ENCODE results near the gene LILRA2.
"Not testable (repeated sequence)": the region's sequence is repeated elsewhere in the genome, so short reads cannot be mapped to it uniquely, and the experiment has no call there.

LILRA2 gene

GRCh38 chr19:54574527-54575056 is 1.0 kb downstream of the LILRA2 start:
- TF ChIP-seq CTCF (conservative IDR thresholded peaks at IDR 0.05; ENCODE audit: control insufficient read depth, insufficient read depth, low read depth, low read length): no peak
- DNase-seq (ENCODE audit: low read depth): no peak
- H3K4me3 ChIP-seq (ENCODE audit: control insufficient read depth, low read depth, low read length): no peak overlapping the region

GRCh38 chr19:54575205-54575604 is 1.6 kb downstream of the LILRA2 start:
- not testable (repeated sequence) for DNase-seq (ENCODE audit: low read depth); H3K4me3 ChIP-seq (ENCODE audit: control insufficient read depth, low read depth, low read length)

GRCh38 chr19:54576411-54576976 is 2.9 kb downstream of the LILRA2 start:
- TF ChIP-seq CTCF (conservative IDR thresholded peaks at IDR 0.05; ENCODE audit: control insufficient read depth, insufficient read depth, low read depth, low read length): no peak
- no peak for DNase-seq (ENCODE audit: low read depth)
- H3K4me3 ChIP-seq (ENCODE audit: control insufficient read depth, low read depth, low read length): no peak overlapping the region

GRCh38 chr19:54577334-54577733 is 3.7 kb downstream of the LILRA2 start:
- no peak for DNase-seq (ENCODE audit: low read depth)
- no peak for TF ChIP-seq CTCF (conservative IDR thresholded peaks at IDR 0.05; ENCODE audit: control insufficient read depth, insufficient read depth, low read depth, low read length)
- H3K4me3 ChIP-seq (ENCODE audit: control insufficient read depth, low read depth, low read length): no peak overlapping the region

GRCh38 chr19:54578268-54578667 is 4.7 kb downstream of the LILRA2 start:
- DNase-seq (ENCODE audit: low read depth); H3K4me3 ChIP-seq (ENCODE audit: control insufficient read depth, low read depth, low read length): not testable (repeated sequence)

GRCh38 chr19:54586397-54586796 is 12.8 kb downstream of the LILRA2 start:
- no peak overlapping the region for H3K4me3 ChIP-seq (ENCODE audit: control insufficient read depth, low read depth, low read length)
- DNase-seq (ENCODE audit: low read depth): no peak
- TF ChIP-seq CTCF (conservative IDR thresholded peaks at IDR 0.05; ENCODE audit: control insufficient read depth, insufficient read depth, low read depth, low read length): no peak

- no peak for TF ChIP-seq CTCF (conservative IDR thresholded peaks at IDR 0.05; ENCODE audit: control insufficient read depth, insufficient read depth, low read depth, low read length)
- no peak overlapping the region for H3K4me3 ChIP-seq (ENCODE audit: control insufficient read depth, low read depth, low read length)
- no peak for DNase-seq (ENCODE audit: low read depth)
Measured at GRCh38 chr19:54587026-54587425, 13.4 kb downstream of the LILRA2 start.

- not testable (repeated sequence) for H3K4me3 ChIP-seq (ENCODE audit: control insufficient read depth, low read depth, low read length); DNase-seq (ENCODE audit: low read depth)
Measured at GRCh38 chr19:54593445-54593844, 19.9 kb downstream of the LILRA2 start, which contains the start of gene LILRA1. TSS of gene LILRA1 (plus strand) at chr19:54593632. CDS start at chr19:54594245, 613 bp downstream.

- DNase-seq (ENCODE audit: low read depth); H3K4me3 ChIP-seq (ENCODE audit: control insufficient read depth, low read depth, low read length): not testable (repeated sequence)
Measured at GRCh38 chr19:54593931-54594626, 20.5 kb downstream of the LILRA2 start.

Data from fibroblast of mammary gland (primary cell).